T-helper 2 cell treated with Interferon-gamma antibody and Interleukin-4, amounts not matched to agents 5 μg/mL and 100 μg/mL, for 36 hours (primary cell): ENCODE results near the gene CRYGN.

Source experiments
- DNase-seq: peaks from one replicate; pipeline ENCODE4 v3.0.0; 2021; ENCODE audit warnings: low spot score
- H3K27ac Mint-ChIP-seq: one replicate; pipeline ENCODE4 v1.8.0; 2021; ENCODE audit warnings: mild to moderate bottlenecking, mixed read lengths
- H3K27me3 Mint-ChIP-seq: one replicate; pipeline ENCODE4 v1.8.0; 2021; ENCODE audit warnings: low read depth, mixed read lengths
- H3K36me3 Mint-ChIP-seq: one replicate; pipeline ENCODE4 v1.8.0; 2021; ENCODE audit warnings: low read depth, mixed read lengths
- H3K4me1 Mint-ChIP-seq: one replicate; pipeline ENCODE4 v1.8.0; 2021; ENCODE audit warnings: low read depth, mixed read lengths
- H3K4me3 Mint-ChIP-seq: one replicate; pipeline ENCODE4 v1.8.0; 2022; ENCODE audit warnings: mild to moderate bottlenecking, moderate library complexity, mixed read lengths
- H3K9me3 Mint-ChIP-seq: one replicate; pipeline ENCODE4 v1.8.0; 2021; ENCODE audit warnings: mixed read lengths

Gene CRYGN

GRCh38 chr7:151438864-151439601 is 908 bp downstream of the CRYGN start:
- no peak overlapping the region for H3K4me3 Mint-ChIP-seq
- DNase-seq: no peak
- H3K27me3 Mint-ChIP-seq: no peaks in the 10 kb centered on the region
- no peaks in the 10 kb centered on the region for H3K36me3 Mint-ChIP-seq
- peaks cover 19% of the 10 kb centered on the region for H3K4me1 Mint-ChIP-seq
- no peaks in the 10 kb centered on the region for H3K9me3 Mint-ChIP-seq
- H3K27ac Mint-ChIP-seq: no peak overlapping the region

- H3K9me3 Mint-ChIP-seq: no peaks in the 10 kb centered on the region
These were observed 1.9 kb downstream of the CRYGN start for GRCh38 chr7:151437866-151438516.

GRCh38 chr7:151437159-151437553 is 2.8 kb downstream of the CRYGN start:
- no peak overlapping the region for H3K27ac Mint-ChIP-seq

More at GRCh38 chr7:151437866-151438516, 1.9 kb downstream of the CRYGN start:
- Mint-ChIP-seq H3K4me3 (no peak overlapping the region), H3K36me3 (no peaks in the 10 kb centered on the region), H3K4me1 (peaks cover 24% of the 10 kb centered on the region), H3K27me3 (no peaks in the 10 kb centered on the region), H3K27ac (no peak overlapping the region)
- no peak for DNase-seq

GRCh38 chr7:151436446-151437158 is 3.3 kb downstream of the CRYGN start:
- Mint-ChIP-seq H3K27me3 (no peaks in the 10 kb centered on the region), H3K4me3 (no peak overlapping the region), H3K9me3 (no peaks in the 10 kb centered on the region), H3K27ac (no peak overlapping the region), H3K4me1 (peaks cover 25% of the 10 kb centered on the region), H3K36me3 (no peaks in the 10 kb centered on the region)
- no peak for DNase-seq

More at GRCh38 chr7:151437159-151437553, 2.8 kb downstream of the CRYGN start:
- Mint-ChIP-seq H3K4me3 (no peak overlapping the region), H3K27me3 (no peaks in the 10 kb centered on the region), H3K9me3 (no peaks in the 10 kb centered on the region), H3K4me1 (peaks cover 26% of the 10 kb centered on the region), H3K36me3 (no peaks in the 10 kb centered on the region)
- no peak for DNase-seq

GRCh38 chr7:151435971-151436370 is 4.0 kb downstream of the CRYGN start:
- no peaks in the 10 kb centered on the region for H3K9me3 Mint-ChIP-seq
- no peak overlapping the region for H3K4me3 Mint-ChIP-seq
- no peaks in the 10 kb centered on the region for H3K27me3 Mint-ChIP-seq
- no peak for DNase-seq
- no peaks in the 10 kb centered on the region for H3K36me3 Mint-ChIP-seq
- peaks cover 21% of the 10 kb centered on the region for H3K4me1 Mint-ChIP-seq
- no peak overlapping the region for H3K27ac Mint-ChIP-seq

GRCh38 chr7:151435103-151435916 is 4.6 kb downstream of the CRYGN start:
- Mint-ChIP-seq H3K27ac (no peak overlapping the region), H3K36me3 (no peaks in the 10 kb centered on the region), H3K4me3 (no peak overlapping the region), H3K4me1 (peaks cover 18% of the 10 kb centered on the region), H3K27me3 (no peaks in the 10 kb centered on the region), H3K9me3 (no peaks in the 10 kb centered on the region)
- no peak for DNase-seq

GRCh38 chr7:151434549-151434948 is 5.4 kb downstream of the CRYGN start:
- Mint-ChIP-seq H3K4me3 (no peak overlapping the region), H3K36me3 (no peaks in the 10 kb centered on the region), H3K9me3 (no peaks in the 10 kb centered on the region), H3K4me1 (peaks cover 23% of the 10 kb centered on the region), H3K27ac (no peak overlapping the region), H3K27me3 (no peaks in the 10 kb centered on the region)
- no peak for DNase-seq

GRCh38 chr7:151433721-151434400 is 6.1 kb downstream of the CRYGN start:
- no peak overlapping the region for H3K4me3 Mint-ChIP-seq
- no peaks in the 10 kb centered on the region for H3K27me3 Mint-ChIP-seq
- H3K4me1 Mint-ChIP-seq: peaks cover 29% of the 10 kb centered on the region
- no peaks in the 10 kb centered on the region for H3K9me3 Mint-ChIP-seq
- DNase-seq: no peak
- H3K36me3 Mint-ChIP-seq: no peaks in the 10 kb centered on the region
- H3K27ac Mint-ChIP-seq: no peak overlapping the region

- peak overlapping the region; percentile 80 for H3K27ac Mint-ChIP-seq
These were observed 7.1 kb downstream of the CRYGN start for GRCh38 chr7:151432658-151433521.

GRCh38 chr7:151431768-151432311 is 8.1 kb downstream of the CRYGN start:
- no peaks in the 10 kb centered on the region for H3K9me3 Mint-ChIP-seq

More at GRCh38 chr7:151432658-151433521, 7.1 kb downstream of the CRYGN start:
- DNase-seq: peak; percentile 50
- Mint-ChIP-seq H3K27me3 (no peaks in the 10 kb centered on the region), H3K4me3 (peak overlapping the region; percentile 50), H3K36me3 (no peaks in the 10 kb centered on the region), H3K4me1 (peaks cover 38% of the 10 kb centered on the region), H3K9me3 (no peaks in the 10 kb centered on the region)

GRCh38 chr7:151431281-151431767 is 8.6 kb downstream of the CRYGN start:
- no peaks in the 10 kb centered on the region for H3K9me3 Mint-ChIP-seq
- no peaks in the 10 kb centered on the region for H3K27me3 Mint-ChIP-seq

More at GRCh38 chr7:151431768-151432311, 8.1 kb downstream of the CRYGN start:
- Mint-ChIP-seq H3K4me3 (no peak overlapping the region), H3K27ac (no peak overlapping the region), H3K36me3 (no peaks in the 10 kb centered on the region), H3K27me3 (no peaks in the 10 kb centered on the region), H3K4me1 (peaks cover 39% of the 10 kb centered on the region)
- no peak for DNase-seq

More at GRCh38 chr7:151431281-151431767, 8.6 kb downstream of the CRYGN start:
- Mint-ChIP-seq H3K4me1 (peaks cover 39% of the 10 kb centered on the region), H3K27ac (no peak overlapping the region), H3K36me3 (no peaks in the 10 kb centered on the region), H3K4me3 (no peak overlapping the region)
- DNase-seq: no peak
